CD4-positive, alpha-beta T cell treated with Interleukin-21 for 1 hour (primary cell): ENCODE results near the gene GLI3.

Experiments
- DNase-seq: peaks from one replicate; pipeline ENCODE4 v3.0.0-alpha.2; 2020

Gene GLI3

GRCh38 chr7:42071372-42072261 lies 165.4 kb downstream of the GLI3 start:
- DNase-seq: no peak

GRCh38 chr7:42070068-42070467 lies 166.9 kb downstream of the GLI3 start:
- no peak for DNase-seq

DNA sequence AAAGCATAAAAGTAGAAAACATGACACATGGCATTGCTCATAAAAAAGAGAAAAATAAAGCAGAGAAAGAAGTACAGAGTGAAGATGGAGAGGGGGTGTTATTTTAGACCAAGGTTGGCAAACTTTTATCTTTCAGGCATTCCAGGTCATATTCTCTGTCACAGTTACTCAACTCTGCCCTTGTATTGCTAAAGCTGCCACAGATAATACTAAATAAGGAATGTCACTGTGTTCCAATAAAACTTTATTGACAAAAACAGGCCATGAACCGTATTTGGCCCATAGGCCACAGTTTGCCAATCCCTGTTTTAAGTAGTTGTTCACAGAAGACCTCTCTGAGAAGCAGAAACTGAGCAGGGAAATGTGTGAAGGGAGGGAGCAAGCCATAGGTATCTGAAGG lies 167.4 kb downstream of the GLI3 start:
- DNase-seq: no peak

- DNase-seq: no peak
Observed at GRCh38 chr7:42068554-42069280, 168.3 kb downstream of the GLI3 start.

DNA sequence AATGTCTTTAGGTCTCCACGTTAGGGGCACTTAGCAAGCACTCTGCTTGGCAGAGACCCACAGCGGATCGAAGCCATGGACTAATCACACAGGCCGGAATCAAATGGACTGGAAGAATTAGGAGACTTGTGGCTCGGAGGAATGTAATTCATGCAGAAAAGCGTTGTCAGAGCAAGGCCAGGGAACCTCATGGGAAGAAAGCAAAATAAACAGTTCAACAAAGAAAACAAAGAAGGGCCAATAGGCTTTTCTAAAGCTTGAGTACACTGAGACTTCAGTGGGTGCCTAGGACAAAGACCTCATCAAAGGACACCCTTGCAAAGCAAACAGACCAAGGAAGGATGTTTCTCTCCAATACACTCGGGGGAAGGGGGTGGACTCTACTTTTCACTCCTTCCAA lies 171.1 kb downstream of the GLI3 start:
- no peak for DNase-seq

- DNase-seq: no peak
Observed at GRCh38 chr7:42065015-42065414, 172.0 kb downstream of the GLI3 start.

- no peak for DNase-seq
Observed at GRCh38 chr7:42064534-42064933, 172.5 kb downstream of the GLI3 start.

GRCh38 chr7:42059275-42059674 lies 177.7 kb downstream of the GLI3 start:
- DNase-seq: no peak

DNA sequence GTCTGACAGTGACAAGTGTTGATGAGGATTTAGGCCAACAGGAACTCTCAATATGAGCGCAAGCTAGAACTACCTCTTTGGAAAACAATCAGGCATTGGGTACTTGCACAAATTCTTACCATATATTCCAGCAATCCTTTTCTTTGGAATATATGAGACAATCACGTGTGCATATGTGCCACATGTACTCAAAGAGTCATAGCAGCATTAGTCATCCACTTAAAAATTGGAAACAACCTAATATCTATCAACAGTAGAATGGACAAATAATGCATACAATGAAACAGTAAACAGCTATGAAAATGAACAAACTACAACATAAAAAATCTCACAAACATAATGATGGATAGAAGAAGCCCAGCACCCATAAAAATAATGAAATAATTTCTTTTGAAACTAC lies 179.7 kb downstream of the GLI3 start:
- no peak for DNase-seq

GRCh38 chr7:42055171-42055570 lies 181.8 kb downstream of the GLI3 start:
- no peak for DNase-seq

GRCh38 chr7:42053834-42054233 lies 183.2 kb downstream of the GLI3 start:
- DNase-seq: no peak

DNA sequence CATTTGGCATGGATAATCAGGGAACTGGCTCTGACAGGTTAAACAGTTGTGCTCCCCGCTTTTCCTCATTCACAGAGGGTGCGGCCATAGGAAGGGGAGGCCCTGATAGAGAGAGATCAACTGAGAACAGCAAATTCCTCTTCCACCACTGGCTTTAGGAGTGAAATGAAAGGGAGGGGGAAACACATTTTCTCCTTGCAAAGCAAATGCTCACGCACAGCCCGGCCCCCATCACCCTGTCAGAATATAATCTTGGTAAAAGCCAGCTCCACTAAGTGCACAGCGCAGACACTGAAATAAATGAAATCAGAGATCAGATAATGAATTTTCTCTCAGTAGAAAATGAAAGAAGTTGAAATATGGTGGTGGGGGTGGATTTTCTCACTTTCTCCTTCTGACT lies 187.2 kb downstream of the GLI3 start:
- no peak for DNase-seq

GRCh38 chr7:42046483-42046882 lies 190.5 kb downstream of the GLI3 start:
- no peak for DNase-seq

GRCh38 chr7:42045961-42046360 lies 191.0 kb downstream of the GLI3 start:
- no peak for DNase-seq

- no peak for DNase-seq
Observed at GRCh38 chr7:42039921-42040320, 197.1 kb downstream of the GLI3 start.

- DNase-seq: no peak
Observed at GRCh38 chr7:42035210-42035609, 201.8 kb downstream of the GLI3 start.

DNA sequence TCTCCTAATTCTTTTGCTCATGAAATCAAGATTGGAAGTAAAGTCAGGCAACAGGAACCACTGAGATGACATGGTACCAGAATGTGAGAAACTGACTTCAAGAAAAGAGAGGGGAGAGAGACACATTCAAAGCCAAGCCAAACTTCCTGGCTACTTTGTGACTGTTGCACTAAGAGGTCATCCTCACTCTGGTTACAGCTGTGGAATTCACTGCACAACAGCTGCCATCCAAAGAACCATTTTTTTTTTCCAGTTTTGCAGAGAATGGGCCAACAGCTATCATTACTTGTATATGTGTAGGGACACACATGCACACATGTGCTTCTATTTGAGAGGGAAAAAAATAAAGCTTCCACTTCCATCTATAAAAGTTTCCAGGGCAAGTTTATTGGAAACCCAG lies 203.5 kb downstream of the GLI3 start:
- no peak for DNase-seq

DNA sequence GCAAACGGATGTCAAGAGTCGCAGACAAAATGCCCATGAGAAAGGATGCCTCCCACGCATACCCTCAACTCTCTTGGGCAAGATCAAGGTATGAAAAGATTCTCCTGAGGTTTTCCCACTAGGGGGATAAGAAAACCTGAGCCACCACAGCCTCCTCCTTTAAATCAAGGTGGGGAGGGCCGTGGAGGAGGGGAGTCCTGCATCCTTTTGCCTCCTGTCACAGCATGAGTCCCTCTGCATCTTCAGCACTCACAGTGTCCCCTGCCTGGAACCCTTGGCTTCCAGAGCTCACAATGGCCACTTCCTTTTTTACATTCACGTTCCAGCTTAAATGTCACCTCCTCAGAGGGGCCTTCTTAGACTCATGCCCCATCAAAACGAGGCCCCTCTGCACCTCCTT lies 207.6 kb downstream of the GLI3 start:
- DNase-seq: no peak

GRCh38 chr7:42027521-42027920 lies 209.5 kb downstream of the GLI3 start:
- DNase-seq: no peak

- no peak for DNase-seq
Observed at GRCh38 chr7:42026622-42027197, 210.3 kb downstream of the GLI3 start.

DNA sequence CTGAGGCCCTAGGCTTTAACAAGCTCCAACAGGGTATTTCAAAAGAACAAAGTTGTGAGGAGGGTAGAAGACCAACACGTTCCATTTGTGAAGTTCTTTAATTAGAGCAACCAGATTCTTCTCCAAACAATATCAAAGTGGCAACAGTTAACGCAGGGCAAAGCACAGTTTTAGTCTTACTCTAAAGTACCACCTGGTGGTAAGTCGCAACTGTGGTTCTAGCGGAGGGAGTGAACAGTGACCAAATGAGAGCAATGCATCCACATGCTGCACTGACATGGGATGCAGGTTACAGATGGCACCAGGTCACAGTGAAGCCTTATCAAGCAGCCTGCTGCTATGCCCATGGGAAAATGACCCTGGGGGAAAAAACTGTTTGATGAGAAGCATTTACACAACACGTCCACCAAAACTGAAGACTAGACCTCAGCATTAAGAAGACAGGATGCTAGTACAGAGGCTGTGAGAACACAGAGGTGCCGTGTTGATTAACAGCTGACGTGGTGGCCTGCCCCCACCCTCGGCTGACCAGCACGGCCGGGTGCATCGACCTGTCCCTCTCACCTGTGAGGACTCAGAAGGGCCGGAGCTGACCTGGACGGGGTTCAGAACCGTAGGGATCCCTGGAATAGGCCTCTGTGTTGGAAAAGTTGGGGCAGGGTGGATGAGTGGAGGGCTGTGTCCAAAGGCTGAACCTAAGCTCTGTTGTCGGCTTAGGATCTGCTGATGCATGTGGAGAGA lies 211.2 kb downstream of the GLI3 start:
- no peak for DNase-seq

DNA sequence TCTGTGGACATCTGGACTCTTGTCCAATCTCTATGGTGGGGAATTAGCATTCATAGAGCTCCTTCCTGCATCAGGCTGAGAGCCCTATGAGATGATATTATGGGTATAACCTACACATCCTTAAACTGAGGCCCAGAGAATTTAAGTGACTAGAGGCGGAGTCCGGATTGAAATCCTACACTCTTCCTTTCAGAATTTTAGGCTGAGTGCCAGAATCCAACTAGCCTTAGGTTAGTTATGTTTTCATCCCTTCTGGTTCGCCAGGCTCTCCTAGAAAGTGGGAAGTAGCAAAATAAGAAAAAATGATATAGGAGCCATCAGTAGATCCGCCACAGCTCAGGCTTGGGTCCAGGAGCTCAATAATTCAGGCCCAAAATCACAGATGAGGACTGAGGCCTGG lies 212.5 kb downstream of the GLI3 start:
- no peak for DNase-seq

DNA sequence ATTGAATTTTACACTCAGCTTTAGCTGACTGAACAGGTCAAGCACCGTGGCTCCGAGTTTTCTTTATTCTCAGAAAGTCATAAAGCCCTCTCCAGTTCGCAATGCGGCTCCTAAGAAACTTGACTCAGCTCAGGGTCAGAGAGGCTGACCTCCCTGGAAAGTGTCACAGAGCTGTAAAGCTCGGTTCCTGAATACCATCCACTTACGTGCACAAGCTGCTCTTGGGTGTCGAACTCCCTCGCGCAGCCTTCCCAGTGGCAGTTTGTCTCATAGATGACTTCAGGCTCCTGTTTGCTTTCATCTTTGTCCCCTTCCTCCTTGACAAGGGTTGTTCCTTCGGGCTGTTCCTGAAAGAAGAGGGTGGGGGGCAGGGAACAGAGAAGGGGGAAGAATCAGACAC lies 213.7 kb downstream of the GLI3 start:
- DNase-seq: no peak
